ENCODE data around the gene WNT3A.
"Not testable (repeated sequence)": the region's sequence is repeated elsewhere in the genome, so short reads cannot be mapped to it uniquely, and the experiment has no call there.

DNA sequence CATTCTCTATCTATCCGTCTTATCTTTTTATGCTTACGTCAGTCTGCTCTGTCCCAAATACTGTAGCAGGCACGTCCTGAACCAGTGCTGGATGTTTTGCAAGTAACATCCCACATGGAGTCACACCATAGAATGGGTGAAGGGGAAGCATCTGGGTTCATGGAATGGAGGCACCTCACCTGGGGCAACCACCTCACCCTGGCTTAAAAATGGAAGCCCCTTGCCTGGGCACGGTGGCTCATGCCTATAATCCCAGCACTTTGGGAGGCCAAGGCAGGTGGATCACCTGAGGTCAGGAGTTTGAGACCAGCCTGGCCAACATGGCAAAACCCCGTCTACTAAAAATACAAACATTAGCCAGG, 12.9 kb downstream of the WNT3A start:
- TF ChIP-seq, protein P1, sequence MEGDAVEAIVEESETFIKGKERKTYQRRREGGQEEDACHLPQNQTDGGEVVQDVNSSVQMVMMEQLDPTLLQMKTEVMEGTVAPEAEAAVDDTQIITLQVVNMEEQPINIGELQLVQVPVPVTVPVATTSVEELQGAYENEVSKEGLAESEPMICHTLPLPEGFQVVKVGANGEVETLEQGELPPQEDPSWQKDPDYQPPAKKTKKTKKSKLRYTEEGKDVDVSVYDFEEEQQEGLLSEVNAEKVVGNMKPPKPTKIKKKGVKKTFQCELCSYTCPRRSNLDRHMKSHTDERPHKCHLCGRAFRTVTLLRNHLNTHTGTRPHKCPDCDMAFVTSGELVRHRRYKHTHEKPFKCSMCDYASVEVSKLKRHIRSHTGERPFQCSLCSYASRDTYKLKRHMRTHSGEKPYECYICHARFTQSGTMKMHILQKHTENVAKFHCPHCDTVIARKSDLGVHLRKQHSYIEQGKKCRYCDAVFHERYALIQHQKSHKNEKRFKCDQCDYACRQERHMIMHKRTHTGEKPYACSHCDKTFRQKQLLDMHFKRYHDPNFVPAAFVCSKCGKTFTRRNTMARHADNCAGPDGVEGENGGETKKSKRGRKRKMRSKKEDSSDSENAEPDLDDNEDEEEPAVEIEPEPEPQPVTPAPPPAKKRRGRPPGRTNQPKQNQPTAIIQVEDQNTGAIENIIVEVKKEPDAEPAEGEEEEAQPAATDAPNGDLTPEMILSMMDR (tag by site-specific recombination; IDR thresholded peaks at IDR 0.05) = not testable (repeated sequence)
- not testable (repeated sequence) for TF ChIP-seq ZNF274 (IDR thresholded peaks at IDR 0.05; ENCODE audit: low read length); ZNF274 (tag by site-specific recombination; IDR thresholded peaks at IDR 0.05; ENCODE audit: borderline replicate concordance); ZNF837 (tag by site-specific recombination; IDR thresholded peaks at IDR 0.05); ZNF776 (tag by site-specific recombination; IDR thresholded peaks at IDR 0.05; ENCODE audit: borderline replicate concordance); ZSCAN30 (tag by site-specific recombination; IDR thresholded peaks at IDR 0.05); ZNF549 (tag by site-specific recombination; IDR thresholded peaks at IDR 0.05); ZNF138 (tag by site-specific recombination; IDR thresholded peaks at IDR 0.05; ENCODE audit: borderline replicate concordance); GLI4 (tag by site-specific recombination; IDR thresholded peaks at IDR 0.05); ZNF248 (tag by site-specific recombination; IDR thresholded peaks at IDR 0.05); ZNF324 (tag by site-specific recombination; IDR thresholded peaks at IDR 0.05)
- TF ChIP-seq, protein P2, sequence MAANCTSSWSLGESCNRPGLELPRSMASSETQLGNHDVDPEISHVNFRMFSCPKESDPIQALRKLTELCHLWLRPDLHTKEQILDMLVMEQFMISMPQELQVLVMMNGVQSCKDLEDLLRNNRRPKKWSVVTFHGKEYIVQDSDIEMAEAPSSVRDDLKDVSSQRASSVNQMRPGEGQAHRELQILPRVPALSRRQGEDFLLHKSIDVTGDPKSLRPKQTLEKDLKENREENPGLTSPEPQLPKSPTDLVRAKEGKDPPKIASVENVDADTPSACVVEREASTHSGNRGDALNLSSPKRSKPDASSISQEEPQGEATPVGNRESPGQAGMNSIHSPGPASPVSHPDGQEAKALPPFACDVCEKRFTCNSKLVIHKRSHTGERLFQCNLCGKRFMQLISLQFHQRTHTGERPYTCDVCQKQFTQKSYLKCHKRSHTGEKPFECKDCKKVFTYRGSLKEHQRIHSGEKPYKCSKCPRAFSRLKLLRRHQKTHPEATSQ (tag by site-specific recombination; IDR thresholded peaks at IDR 0.05) = not testable (repeated sequence)
